ENCODE measurements around the gene KRTAP4-1. TPM values are rescaled to one million over a fixed set of nuclear protein-coding genes. Genes with fewer than 3 reads are reported as not detected.

The KRTAP4-1 gene
- polyA plus RNA-seq, 1 donor (not counting 4 experiments of a cell fraction or from before 2014, with no cell fraction given) = not detected

- Histone ChIP-seq H2AFZ (ENCODE audit: control insufficient read depth, low read length) (no peak overlapping the region), H3K9ac (ENCODE audit: control insufficient read depth, extremely low read depth, insufficient read depth, low read length) (no peak overlapping the region), H3K4me2 (ENCODE audit: control insufficient read depth, extremely low read depth, insufficient read depth, low read depth, low read length) (no peak overlapping the region), H4K20me1 (ENCODE audit: control insufficient read depth, extremely low read depth, insufficient read depth, low read length) (no peaks in the 10 kb centered on the region), H3K9me1 (ENCODE audit: control insufficient read depth, extremely low read depth, insufficient read depth, low read length) (no peaks in the 10 kb centered on the region), H3K9me3 (ENCODE audit: control insufficient read depth, low read depth, low read length) (no peaks in the 10 kb centered on the region), H3K79me2 (ENCODE audit: control insufficient read depth, insufficient read depth, low read length) (no peaks in the 10 kb centered on the region), H3K27me3 (ENCODE audit: control insufficient read depth, extremely low read depth, insufficient read depth, low read length) (no peaks in the 10 kb centered on the region), H3K4me1 (ENCODE audit: control insufficient read depth, extremely low read depth, insufficient read depth, low read length) (no peaks in the 10 kb centered on the region), H3K27ac (ENCODE audit: control insufficient read depth, insufficient read depth, low read length) (no peak overlapping the region), H3K4me3 (ENCODE audit: control insufficient read depth in 2 of 3, extremely low read depth in 1 of 3, insufficient read depth in 2 of 3, low read depth in 1 of 3, low read length in 3 of 3) (no peak overlapping the region), H3K36me3 (ENCODE audit: control insufficient read depth in 2 of 2, extremely low read depth in 1 of 2, insufficient read depth in 2 of 2, low read length in 2 of 2) (no peaks in the 10 kb centered on the region)
- no peak for DNase-seq (ENCODE audit: low read depth, low spot score)
- no peak for FAIRE-seq
- dilution Hi-C loops (cut with MboI; ENCODE audit: extremely low pct_ligation_motif_present, low sequenced_read_pairs) = no loop called here
- TF ChIP-seq CTCF (optimal IDR thresholded peaks at IDR 0.05 in 1 of 3, IDR thresholded peaks at IDR 0.05 in 1 of 3, conservative IDR thresholded peaks at IDR 0.05 in 1 of 3; ENCODE audit: extremely low read depth in 1 of 3, insufficient read depth in 2 of 3, low read length in 3 of 3) (no peak), EZH2 (IDR thresholded peaks at IDR 0.05; ENCODE audit: low read length) (no peak)
These were observed 2.2 kb upstream of the KRTAP4-1 start for GRCh38 chr17:41186872-41187271.

- no peaks in the 10 kb centered on the region for H3K4me1 ChIP-seq (ENCODE audit: control insufficient read depth, extremely low read depth, insufficient read depth, low read length)
- H3K4me3 ChIP-seq (ENCODE audit: control insufficient read depth in 2 of 3, extremely low read depth in 1 of 3, insufficient read depth in 2 of 3, low read depth in 1 of 3, low read length in 3 of 3) = no peak overlapping the region
- no peaks in the 10 kb centered on the region for H3K9me1 ChIP-seq (ENCODE audit: control insufficient read depth, extremely low read depth, insufficient read depth, low read length)
- TF ChIP-seq EZH2 (IDR thresholded peaks at IDR 0.05; ENCODE audit: low read length) (no peak), CTCF (optimal IDR thresholded peaks at IDR 0.05 in 1 of 3, IDR thresholded peaks at IDR 0.05 in 1 of 3, conservative IDR thresholded peaks at IDR 0.05 in 1 of 3; ENCODE audit: extremely low read depth in 1 of 3, insufficient read depth in 2 of 3, low read length in 3 of 3) (no peak)
- no peak overlapping the region for H3K27ac ChIP-seq (ENCODE audit: control insufficient read depth, insufficient read depth, low read length)
- DNase-seq (ENCODE audit: low read depth, low spot score) = no peak
- H3K4me2 ChIP-seq (ENCODE audit: control insufficient read depth, extremely low read depth, insufficient read depth, low read depth, low read length) = no peak overlapping the region
- no peaks in the 10 kb centered on the region for H3K79me2 ChIP-seq (ENCODE audit: control insufficient read depth, insufficient read depth, low read length)
- H2AFZ ChIP-seq (ENCODE audit: control insufficient read depth, low read length) = no peak overlapping the region
- dilution Hi-C loops (cut with MboI; ENCODE audit: extremely low pct_ligation_motif_present, low sequenced_read_pairs) = no loop called here
- H3K27me3 ChIP-seq (ENCODE audit: control insufficient read depth, extremely low read depth, insufficient read depth, low read length) = no peaks in the 10 kb centered on the region
- no peaks in the 10 kb centered on the region for H3K9me3 ChIP-seq (ENCODE audit: control insufficient read depth, low read depth, low read length)
- H3K36me3 ChIP-seq (ENCODE audit: control insufficient read depth in 2 of 2, extremely low read depth in 1 of 2, insufficient read depth in 2 of 2, low read length in 2 of 2) = no peaks in the 10 kb centered on the region
- no peaks in the 10 kb centered on the region for H4K20me1 ChIP-seq (ENCODE audit: control insufficient read depth, extremely low read depth, insufficient read depth, low read length)
- H3K9ac ChIP-seq (ENCODE audit: control insufficient read depth, extremely low read depth, insufficient read depth, low read length) = no peak overlapping the region
- FAIRE-seq = no peak
These were observed 290 bp upstream of the KRTAP4-1 start for GRCh38 chr17:41185001-41185400.

Measured in keratinocyte (primary cell).